HG03575 (cell line): Measurements from ENCODE around the gene CTIF.

Source experiments
- ATAC-seq: cut with Tn5 transposase; IDR thresholded peaks from one replicate; pipeline ENCODE4 v1.9.1; 2021; ENCODE audit not compliant: unreplicated experiment, insufficient number of reproducible peaks, low FRiP score; ENCODE audit errors: extremely low read depth

The CTIF gene

GRCh38 chr18:48792611-48793380 is 254.0 kb downstream of the CTIF start:
- no peak for ATAC-seq

GRCh38 chr18:48794251-48794970 is 255.6 kb downstream of the CTIF start:
- no peak for ATAC-seq

- ATAC-seq, result no peak
These were observed 256.9 kb downstream of the CTIF start for GRCh38 chr18:48795696-48796095.

GRCh38 chr18:48796491-48797205 is 257.8 kb downstream of the CTIF start:
- ATAC-seq, result no peak

- no peak for ATAC-seq
These were observed 259.0 kb downstream of the CTIF start for GRCh38 chr18:48797841-48798255.

GRCh38 chr18:48798334-48799245 is 259.8 kb downstream of the CTIF start:
- ATAC-seq, result no peak

GRCh38 chr18:48799724-48800315 is 261.0 kb downstream of the CTIF start:
- no peak for ATAC-seq

- no peak for ATAC-seq
These were observed 261.6 kb downstream of the CTIF start for GRCh38 chr18:48800466-48800865.

- no peak for ATAC-seq
These were observed 262.3 kb downstream of the CTIF start for GRCh38 chr18:48800876-48801727.

GRCh38 chr18:48801728-48802542 is 263.1 kb downstream of the CTIF start:
- no peak for ATAC-seq

GRCh38 chr18:48802543-48803290 is 263.9 kb downstream of the CTIF start:
- no peak for ATAC-seq

- no peak for ATAC-seq
These were observed 264.7 kb downstream of the CTIF start for GRCh38 chr18:48803518-48803917.

- ATAC-seq, result no peak
These were observed 265.4 kb downstream of the CTIF start for GRCh38 chr18:48803951-48804855.

- ATAC-seq, result no peak
These were observed 266.2 kb downstream of the CTIF start for GRCh38 chr18:48804856-48805610.
